Sigmoid colon (tissue), 7 donors: ENCODE data around the gene PNLIPRP2. TPM values are rescaled to one million over a fixed set of nuclear protein-coding genes. Genes with fewer than 3 reads are reported as not detected.

ENCODE experiments used
- DNase-seq: peaks from one replicate; pipeline ENCODE4 v3.0.0-alpha.2; 2019
- H3K27ac ChIP-seq, 4 donors: fragments of 200-600 bp; sonication (generic); one replicate each; pipeline ENCODE4 v1.5.1; 2016 to 2019; ENCODE audit warnings: mild to moderate bottlenecking in 1 of 4
- H3K27me3 ChIP-seq, 3 donors: fragments of 200-600 bp; sonication (generic); one replicate each; pipeline ENCODE4 v1.5.1; 2019; ENCODE audit warnings: mild to moderate bottlenecking in 1 of 3
- H3K36me3 ChIP-seq, 4 donors: fragments of 200-600 bp; sonication (generic); one replicate each; pipeline ENCODE4 v1.5.1; 2016 to 2019
- H3K4me1 ChIP-seq, 4 donors: fragments of 200-600 bp; sonication (generic); one replicate each; pipeline ENCODE4 v1.5.1; 2017 to 2019
- H3K4me3 ChIP-seq, 4 donors: fragments of 200-600 bp; sonication (generic); one replicate each; pipeline ENCODE4 v1.5.1; 2017 to 2019; ENCODE audit warnings: mild to moderate bottlenecking in 2 of 4, moderate library complexity in 1 of 4
- H3K9me3 ChIP-seq, 4 donors: fragments of 200-600 bp in 3 of 4; sonication (generic) in 3 of 4; one replicate each; pipeline versions ENCODE4 v1.5.1 to v1.6.1; 2013 to 2019
- CTCF ChIP-seq, 4 experiments: fragments of 450-650 bp in 3 of 4; fragments of 200-600 bp in 1 of 4; IDR thresholded peaks; one replicate each; pipeline ENCODE4 v1.5.1; 2016 to 2019; ENCODE audit warnings: antibody characterized with exemption in 4 of 4, mild to moderate bottlenecking in 3 of 4, moderate library complexity in 2 of 4
- EP300 ChIP-seq, 4 donors: sonication (generic); formaldehyde crosslinking; IDR thresholded peaks; one replicate each; pipeline ENCODE4 v1.6.1; 2017; ENCODE audit warnings: antibody characterized with exemption in 4 of 4
- POLR2A ChIP-seq, 2 donors: fragments of 450-650 bp; IDR thresholded peaks; one replicate each; pipeline ENCODE4 v1.6.1; 2016; ENCODE audit warnings: antibody characterized with exemption in 2 of 2, mild to moderate bottlenecking in 2 of 2, moderate library complexity in 2 of 2
- POLR2AphosphoS5 ChIP-seq, 4 donors: sonication (generic); formaldehyde crosslinking; IDR thresholded peaks; one replicate each; pipeline ENCODE4 v1.6.1; 2017; ENCODE audit warnings: antibody characterized with exemption in 4 of 4
- WGBS, 2 donors: extraction: QIAGEN DNeasy Blood & Tissue Kit; methylation state at CpG; one replicate each; pipeline ENCODE4 v1.1.7; 2013; 5-methylcytosine and 5-hydroxymethylcytosine counted together
- intact Hi-C: fragments of 100-400 bp; cut with DNase I; formaldehyde crosslinking; loops from one replicate; pipeline ENCODE4 v1.15.1; 2023
- polyA plus RNA-seq, 3 donors: library from polyadenylated mRNA; stranded (reverse); fragments of 200-250 nt; gene quantifications; one replicate each; pipeline ENCODE4 v1.2.3, GENCODE V29; 2013
- total RNA-seq, 4 donors: library from RNA; depleted of rRNA; stranded (reverse); fragments of >200 nt; gene quantifications; one replicate each; pipeline ENCODE4 v1.1.0, GENCODE V29; 2016
- donor health status: healthy with polysubstance abuse.
- donor health status: Bipolar disorder and iron deficiency.
- donor health status: healthy.

Gene PNLIPRP2
- total and polyA plus RNA-seq, 7 donors, result 0.95 to 1.8 TPM; not detected in 5

- intact Hi-C loops, result no loop called here
- WGBS, 2 donors, result 69 to 70% methylated on average over 6 of the region's 6 CpGs
- Histone ChIP-seq H3K4me1 (peaks cover 0 to 48% (median 22%) of the 10 kb centered on the region in 4 donors), H3K9me3 (no peaks in the 10 kb centered on the region), H3K27me3 (no peaks in the 10 kb centered on the region), H3K4me3 (no peak overlapping the region), H3K36me3 (peaks cover 0 to 6% (median 0%) of the 10 kb centered on the region in 4 donors), H3K27ac (no peak overlapping the region)
- peak; percentile 40 for DNase-seq
- TF ChIP-seq CTCF (IDR thresholded peaks at IDR 0.05), result no peak
Measured at GRCh38 chr10:116687633-116688032, 66.9 kb downstream of the PNLIPRP2 start.

- Histone ChIP-seq H3K4me3 (no peak overlapping the region), H3K27ac (peak overlapping the region; percentile 8 to 56 (median 44)), H3K9me3 (no peaks in the 10 kb centered on the region), H3K4me1 (peaks cover 0 to 48% (median 22%) of the 10 kb centered on the region in 4 donors), H3K36me3 (peaks cover 0 to 10% (median 0%) of the 10 kb centered on the region in 4 donors), H3K27me3 (no peaks in the 10 kb centered on the region)
- peak; percentile 72 for DNase-seq
- 46 to 76% methylated on average over 7 of the region's 7 CpGs for WGBS, 2 donors
- intact Hi-C loops, result no loop called here
- no peak for TF ChIP-seq EP300 (IDR thresholded peaks at IDR 0.05)
- no peak for TF ChIP-seq CTCF (IDR thresholded peaks at IDR 0.05)
- peak in 1 of 4 donors; percentile 5 for TF ChIP-seq POLR2AphosphoS5 (IDR thresholded peaks at IDR 0.05)
- TF ChIP-seq POLR2A (IDR thresholded peaks at IDR 0.05), result no peak
Measured at GRCh38 chr10:116688241-116688711, 67.5 kb downstream of the PNLIPRP2 start.

DNA sequence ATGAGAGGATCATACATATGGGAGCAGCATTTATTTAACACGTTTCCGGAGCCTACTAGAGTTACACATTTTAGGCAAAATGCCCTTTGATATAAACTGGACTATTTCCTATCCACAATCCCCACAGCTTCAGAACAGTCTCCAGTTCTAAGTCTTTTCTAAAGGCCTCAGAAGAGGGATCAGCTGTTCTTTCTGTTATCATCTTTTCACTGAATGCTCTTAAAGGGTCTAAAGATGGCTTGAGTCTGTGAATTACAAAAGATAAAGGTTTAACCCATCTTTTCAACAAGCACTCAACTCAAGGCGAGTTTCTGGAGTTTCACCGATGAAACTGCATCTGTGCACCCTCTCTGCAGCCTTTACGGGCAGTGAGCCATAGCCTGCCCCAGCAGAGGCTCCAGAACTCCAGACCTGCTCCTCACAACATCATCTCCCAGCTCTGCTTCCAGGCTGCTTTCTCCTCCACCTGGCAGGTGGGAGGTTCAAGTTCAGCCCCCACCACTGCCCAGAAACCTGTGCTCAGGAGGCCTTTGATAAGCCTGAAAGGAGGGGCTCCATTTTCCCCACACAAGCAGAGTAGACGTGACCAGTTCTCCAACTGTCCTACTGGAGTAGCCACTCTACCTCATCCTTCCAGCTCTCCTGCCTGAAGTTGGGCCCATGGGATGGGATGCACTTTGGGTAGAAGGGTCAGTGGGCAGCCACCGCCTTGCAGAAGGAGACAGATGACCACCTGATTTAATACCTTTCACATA, 68.2 kb downstream of the PNLIPRP2 start:
- no peaks in the 10 kb centered on the region for H3K9me3 ChIP-seq
- TF ChIP-seq POLR2AphosphoS5 (IDR thresholded peaks at IDR 0.05) (no peak), EP300 (IDR thresholded peaks at IDR 0.05) (no peak), CTCF (IDR thresholded peaks at IDR 0.05) (no peak), POLR2A (IDR thresholded peaks at IDR 0.05) (no peak)
- no peaks in the 10 kb centered on the region for H3K27me3 ChIP-seq
- H3K36me3 ChIP-seq, result peaks cover 0 to 12% (median 0%) of the 10 kb centered on the region in 4 donors
- no peak overlapping the region for H3K4me3 ChIP-seq
- DNase-seq, result peak; percentile 52
- H3K27ac ChIP-seq, result peak overlapping the region in 3 of 4 donors; percentile 35 to 56 (median 54)
- peaks cover 0 to 48% (median 22%) of the 10 kb centered on the region in 4 donors for H3K4me1 ChIP-seq
- WGBS, 2 donors, result 79 to 87% methylated on average over 7 of the region's 7 CpGs
- intact Hi-C loops, result no loop called here

DNA sequence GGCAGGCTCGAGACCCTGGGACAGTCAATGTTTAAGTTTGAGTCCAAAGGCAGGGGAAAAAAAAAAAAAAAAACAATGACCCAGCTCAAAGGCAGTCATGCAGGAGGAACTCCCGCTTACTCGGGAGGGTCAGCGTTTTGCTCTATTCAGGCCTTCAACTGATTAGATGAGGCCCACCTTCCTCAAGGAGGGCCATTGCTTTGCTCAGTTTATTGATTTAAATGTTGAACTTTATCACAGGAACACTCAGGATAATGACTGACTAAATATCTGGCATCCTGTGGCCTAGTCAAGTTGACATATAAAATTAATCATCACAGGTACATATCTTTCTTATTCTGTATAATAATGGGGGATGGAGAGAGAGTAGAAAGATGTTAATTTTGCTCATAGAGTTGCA, 69.0 kb downstream of the PNLIPRP2 start:
- peaks cover 0 to 12% (median 0%) of the 10 kb centered on the region in 4 donors for H3K36me3 ChIP-seq
- no peaks in the 10 kb centered on the region for H3K27me3 ChIP-seq
- WGBS, 2 donors, result 94% methylated on average over 4 of the region's 4 CpGs
- intact Hi-C loops, result no loop called here
- peak; percentile 14 for DNase-seq
- peaks cover 0 to 48% (median 22%) of the 10 kb centered on the region in 4 donors for H3K4me1 ChIP-seq
- H3K27ac ChIP-seq, result peak overlapping the region in 1 of 4 donors; percentile 50
- TF ChIP-seq POLR2AphosphoS5 (IDR thresholded peaks at IDR 0.05) (no peak), EP300 (IDR thresholded peaks at IDR 0.05) (no peak), CTCF (IDR thresholded peaks at IDR 0.05) (no peak), POLR2A (IDR thresholded peaks at IDR 0.05) (no peak)
- H3K9me3 ChIP-seq, result no peaks in the 10 kb centered on the region
- no peak overlapping the region for H3K4me3 ChIP-seq
